ENCODE measurements around the gene KLRK1.
"Not testable (repeated sequence)": the region's sequence is repeated elsewhere in the genome, so short reads cannot be mapped to it uniquely, and the experiment has no call there.

Gene KLRK1

GRCh38 chr12:10404798-10405197 lies 15.0 kb upstream of the KLRK1 start:
- FAIRE-seq (no peak), DNase-seq (ENCODE audit: insufficient read length, low spot score) (no peak)
- TF ChIP-seq SPI1 (IDR thresholded peaks at IDR 0.05; ENCODE audit: low read depth, low read length): no peak
- TF ChIP-seq POLR2AphosphoS5 (IDR thresholded peaks at IDR 0.05; ENCODE audit: low read depth, low read length): no peak
- no peak for TF ChIP-seq TAF1 (IDR thresholded peaks at IDR 0.05; ENCODE audit: low read depth, low read length)
- no peak for TF ChIP-seq POU2F2 (IDR thresholded peaks at IDR 0.05; ENCODE audit: low read depth, low read length)
- no peak for TF ChIP-seq POLR2A (IDR thresholded peaks at IDR 0.05; ENCODE audit: low read depth, low read length)
- TF ChIP-seq PAX5 (IDR thresholded peaks at IDR 0.05; ENCODE audit: insufficient read depth, low read length, severe bottlenecking): no peak

GRCh38 chr12:10400829-10401228 lies 11.0 kb upstream of the KLRK1 start:
- TF ChIP-seq POLR2A (IDR thresholded peaks at IDR 0.05; ENCODE audit: low read depth, low read length) (no peak), SPI1 (IDR thresholded peaks at IDR 0.05; ENCODE audit: low read depth, low read length) (no peak), POU2F2 (IDR thresholded peaks at IDR 0.05; ENCODE audit: low read depth, low read length) (no peak), POLR2AphosphoS5 (IDR thresholded peaks at IDR 0.05; ENCODE audit: low read depth, low read length) (no peak), PAX5 (IDR thresholded peaks at IDR 0.05; ENCODE audit: insufficient read depth, low read length, severe bottlenecking) (no peak), TAF1 (IDR thresholded peaks at IDR 0.05; ENCODE audit: low read depth, low read length) (no peak)
- FAIRE-seq: no peak
- no peak for DNase-seq (ENCODE audit: insufficient read length, low spot score)

- FAIRE-seq (no peak), DNase-seq (ENCODE audit: insufficient read length, low spot score) (no peak)
- no peak for TF ChIP-seq POU2F2 (IDR thresholded peaks at IDR 0.05; ENCODE audit: low read depth, low read length)
- no peak for TF ChIP-seq SPI1 (IDR thresholded peaks at IDR 0.05; ENCODE audit: low read depth, low read length)
- no peak for TF ChIP-seq POLR2A (IDR thresholded peaks at IDR 0.05; ENCODE audit: low read depth, low read length)
- no peak for TF ChIP-seq TAF1 (IDR thresholded peaks at IDR 0.05; ENCODE audit: low read depth, low read length)
- TF ChIP-seq PAX5 (IDR thresholded peaks at IDR 0.05; ENCODE audit: insufficient read depth, low read length, severe bottlenecking): no peak
- TF ChIP-seq POLR2AphosphoS5 (IDR thresholded peaks at IDR 0.05; ENCODE audit: low read depth, low read length): no peak
These were observed 8.3 kb upstream of the KLRK1 start for GRCh38 chr12:10398168-10398567.

- TF ChIP-seq POLR2A (IDR thresholded peaks at IDR 0.05; ENCODE audit: low read depth, low read length) (no peak), TAF1 (IDR thresholded peaks at IDR 0.05; ENCODE audit: low read depth, low read length) (no peak), SPI1 (IDR thresholded peaks at IDR 0.05; ENCODE audit: low read depth, low read length) (no peak), POU2F2 (IDR thresholded peaks at IDR 0.05; ENCODE audit: low read depth, low read length) (no peak), PAX5 (IDR thresholded peaks at IDR 0.05; ENCODE audit: insufficient read depth, low read length, severe bottlenecking) (no peak), POLR2AphosphoS5 (IDR thresholded peaks at IDR 0.05; ENCODE audit: low read depth, low read length) (no peak)
- FAIRE-seq (no peak), DNase-seq (ENCODE audit: insufficient read length, low spot score) (no peak)
These were observed 7.5 kb upstream of the KLRK1 start for GRCh38 chr12:10397296-10397695.

GRCh38 chr12:10396176-10396575 lies 6.3 kb upstream of the KLRK1 start:
- peak; percentile 92 for FAIRE-seq
- DNase-seq (ENCODE audit: insufficient read length, low spot score): not testable (repeated sequence)

GRCh38 chr12:10395390-10395998 lies 5.7 kb upstream of the KLRK1 start:
- no peak for DNase-seq (ENCODE audit: insufficient read length, low spot score)
- no peak for FAIRE-seq
- no peak for TF ChIP-seq POLR2A (IDR thresholded peaks at IDR 0.05; ENCODE audit: low read depth, low read length)
- peak; percentile 84 for TF ChIP-seq SPI1 (IDR thresholded peaks at IDR 0.05; ENCODE audit: low read depth, low read length)
- no peak for TF ChIP-seq POU2F2 (IDR thresholded peaks at IDR 0.05; ENCODE audit: low read depth, low read length)

- FAIRE-seq; DNase-seq (ENCODE audit: insufficient read length, low spot score): not testable (repeated sequence)
These were observed 4.8 kb upstream of the KLRK1 start for GRCh38 chr12:10394531-10395152.

GRCh38 chr12:10393291-10393690 lies 3.5 kb upstream of the KLRK1 start:
- FAIRE-seq: peak; percentile 52
- TF ChIP-seq POU2F2 (IDR thresholded peaks at IDR 0.05; ENCODE audit: low read depth, low read length) (no peak), PAX5 (IDR thresholded peaks at IDR 0.05; ENCODE audit: insufficient read depth, low read length, severe bottlenecking) (no peak), TAF1 (IDR thresholded peaks at IDR 0.05; ENCODE audit: low read depth, low read length) (no peak), POLR2AphosphoS5 (IDR thresholded peaks at IDR 0.05; ENCODE audit: low read depth, low read length) (no peak), SPI1 (IDR thresholded peaks at IDR 0.05; ENCODE audit: low read depth, low read length) (no peak), POLR2A (IDR thresholded peaks at IDR 0.05; ENCODE audit: low read depth, low read length) (no peak)
- DNase-seq (ENCODE audit: insufficient read length, low spot score): no peak

GRCh38 chr12:10392394-10392930 lies 2.6 kb upstream of the KLRK1 start:
- DNase-seq (ENCODE audit: insufficient read length, low spot score) (no peak), FAIRE-seq (peak; percentile 86)
- peak; percentile 64 for TF ChIP-seq SPI1 (IDR thresholded peaks at IDR 0.05; ENCODE audit: low read depth, low read length)
- no peak for TF ChIP-seq POLR2AphosphoS5 (IDR thresholded peaks at IDR 0.05; ENCODE audit: low read depth, low read length)
- TF ChIP-seq POLR2A (IDR thresholded peaks at IDR 0.05; ENCODE audit: low read depth, low read length): 0 out of 2 replicates have a peak, but pooled peaks have one; percentile 30
- no peak for TF ChIP-seq PAX5 (IDR thresholded peaks at IDR 0.05; ENCODE audit: insufficient read depth, low read length, severe bottlenecking)
- TF ChIP-seq POU2F2 (IDR thresholded peaks at IDR 0.05; ENCODE audit: low read depth, low read length): no peak
- no peak for TF ChIP-seq TAF1 (IDR thresholded peaks at IDR 0.05; ENCODE audit: low read depth, low read length)

- not testable (repeated sequence) for DNase-seq (ENCODE audit: insufficient read length, low spot score); FAIRE-seq
These were observed 1.1 kb upstream of the KLRK1 start for GRCh38 chr12:10390991-10391390.

Measured in GM12891 (cell line).